GM21360 (cell line): Measurements from ENCODE around the gene OR2AG1.

Source experiments
- ATAC-seq: cut with Tn5 transposase; IDR thresholded peaks from one replicate; pipeline ENCODE4 v1.9.1; 2021; ENCODE audit warnings: mild to moderate bottlenecking, moderate library complexity; ENCODE audit not compliant: unreplicated experiment

The OR2AG1 gene, protein sequence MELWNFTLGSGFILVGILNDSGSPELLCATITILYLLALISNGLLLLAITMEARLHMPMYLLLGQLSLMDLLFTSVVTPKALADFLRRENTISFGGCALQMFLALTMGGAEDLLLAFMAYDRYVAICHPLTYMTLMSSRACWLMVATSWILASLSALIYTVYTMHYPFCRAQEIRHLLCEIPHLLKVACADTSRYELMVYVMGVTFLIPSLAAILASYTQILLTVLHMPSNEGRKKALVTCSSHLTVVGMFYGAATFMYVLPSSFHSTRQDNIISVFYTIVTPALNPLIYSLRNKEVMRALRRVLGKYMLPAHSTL

DNA sequence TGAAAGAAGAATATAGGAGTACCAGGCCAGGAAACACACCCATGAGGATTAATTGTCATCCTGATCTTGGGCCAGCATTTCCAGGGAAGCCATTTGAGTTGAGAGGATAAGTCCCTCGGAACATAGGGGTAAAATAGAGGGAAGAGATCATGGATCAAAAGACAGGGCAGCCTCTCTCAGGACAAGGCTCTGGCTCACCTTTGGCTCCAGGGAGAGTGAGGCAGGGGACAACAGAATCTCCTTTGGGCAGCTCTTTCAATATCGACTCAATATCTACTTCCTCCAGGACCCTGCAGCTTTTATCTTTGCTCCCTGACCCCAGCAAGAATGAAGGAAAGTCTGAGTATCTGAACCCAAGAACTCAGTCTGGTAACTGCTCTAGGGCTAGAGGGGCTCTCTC, at the start of gene OR2AG1:
TSS of gene OR2AG1 (plus strand) at position 301 of the 400 bp plus-strand sequence. CDS start 2,018 bp downstream, outside the sequence.
- ATAC-seq = no peak

- no peak for ATAC-seq
These were observed 49.2 kb upstream of the OR2AG1 start for GRCh38 chr11:6733326-6734275.

- ATAC-seq = no peak
These were observed 48.2 kb upstream of the OR2AG1 start for GRCh38 chr11:6734616-6735015.

- no peak for ATAC-seq
These were observed 47.5 kb upstream of the OR2AG1 start for GRCh38 chr11:6735306-6735705.

- no peak for ATAC-seq
These were observed 46.2 kb upstream of the OR2AG1 start for GRCh38 chr11:6736495-6737121.

GRCh38 chr11:6737872-6738466, 44.9 kb upstream of the OR2AG1 start:
- peak; percentile 81 for ATAC-seq

DNA sequence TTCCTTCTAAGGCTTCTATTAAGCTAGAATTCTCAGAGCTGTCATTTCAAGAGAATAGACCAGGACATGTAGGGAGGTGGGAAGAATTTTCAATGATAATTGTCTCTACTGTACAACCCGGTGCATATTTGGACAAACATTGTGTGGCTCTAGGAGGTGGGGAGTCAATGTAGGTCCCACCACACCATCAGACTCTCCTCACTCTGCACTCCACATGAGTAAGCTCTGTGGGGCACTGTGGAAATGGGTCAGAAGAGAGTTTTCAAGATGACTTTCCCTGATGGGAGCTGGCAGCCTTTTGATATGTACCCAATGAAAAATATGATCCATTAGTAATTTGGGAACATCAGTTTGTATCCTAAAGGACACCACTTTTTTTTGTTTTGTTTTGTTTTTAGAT, 44.2 kb upstream of the OR2AG1 start:
- no peak for ATAC-seq

DNA sequence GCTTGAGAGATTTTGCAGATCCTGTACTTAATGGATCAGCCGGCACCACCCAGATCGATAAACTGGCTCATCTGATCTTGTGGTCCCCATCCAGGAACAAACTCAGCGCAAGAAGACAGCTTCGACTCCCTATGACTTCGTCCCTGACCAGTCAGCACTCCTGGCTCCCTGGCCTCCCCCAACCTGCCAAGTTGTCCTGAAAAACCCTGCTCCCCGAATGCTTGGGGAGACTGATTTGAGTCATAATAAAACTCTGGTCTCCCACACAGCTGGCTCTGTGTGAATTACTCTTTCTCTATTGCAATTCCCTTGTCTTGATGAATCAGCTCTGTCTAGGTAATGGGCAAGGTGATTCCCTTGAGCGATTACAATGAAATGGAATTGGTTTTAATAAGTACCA, 40.6 kb upstream of the OR2AG1 start:
- no peak for ATAC-seq

- ATAC-seq = no peak
These were observed 37.8 kb upstream of the OR2AG1 start for GRCh38 chr11:6745018-6745417.

DNA sequence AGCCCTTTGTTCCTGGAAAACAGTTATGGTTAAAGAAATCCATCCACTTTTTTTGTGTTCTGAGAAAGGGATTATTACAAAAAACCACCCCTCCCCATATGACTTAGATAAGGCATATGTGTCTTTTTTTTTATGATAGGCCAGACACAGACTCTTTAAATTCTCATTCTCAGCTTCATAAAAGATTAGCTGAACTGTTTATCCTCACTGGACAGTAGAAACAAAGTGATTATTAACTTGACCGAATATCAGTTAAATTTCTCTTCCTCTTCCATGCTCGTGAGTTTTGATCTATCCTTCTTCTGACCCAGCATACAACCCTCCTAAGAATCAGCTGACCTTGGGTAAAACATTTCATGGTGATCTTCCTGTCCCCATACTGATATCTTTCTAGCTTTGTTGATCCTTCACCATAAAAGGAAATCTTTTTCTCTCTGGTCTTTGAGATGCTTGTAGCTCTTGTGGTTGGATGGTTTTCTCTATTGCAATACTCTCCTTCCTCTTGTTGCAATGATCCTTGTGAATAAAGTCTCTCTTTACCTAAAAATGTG, 37.3 kb upstream of the OR2AG1 start:
- peak; percentile 40 for ATAC-seq

DNA sequence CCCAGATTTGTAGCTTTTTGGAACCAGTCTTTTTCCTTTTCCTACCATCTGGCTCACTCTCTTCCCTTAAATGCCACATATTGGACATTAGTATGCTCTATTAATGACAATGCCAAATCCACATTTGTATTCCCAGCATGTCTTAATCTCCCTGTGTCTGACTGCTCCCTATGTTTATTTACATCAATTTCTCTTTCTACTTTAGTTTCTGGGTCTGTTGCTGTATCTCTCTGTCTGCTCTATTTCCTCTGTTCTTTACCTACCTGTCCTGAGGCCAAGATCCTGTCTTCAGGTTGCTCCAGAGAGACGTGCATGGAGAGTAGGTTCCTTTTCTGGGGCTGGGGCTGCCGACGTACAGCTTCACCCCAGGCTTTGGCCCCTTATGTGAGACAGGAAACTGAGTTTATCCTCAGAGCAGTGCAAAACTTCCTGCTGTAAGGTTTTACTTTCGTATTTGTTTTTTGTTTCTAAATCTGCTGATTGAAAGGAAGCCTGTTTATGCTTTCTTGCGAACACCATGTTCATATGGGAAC, 36.7 kb upstream of the OR2AG1 start:
- peak; percentile 81 for ATAC-seq

DNA sequence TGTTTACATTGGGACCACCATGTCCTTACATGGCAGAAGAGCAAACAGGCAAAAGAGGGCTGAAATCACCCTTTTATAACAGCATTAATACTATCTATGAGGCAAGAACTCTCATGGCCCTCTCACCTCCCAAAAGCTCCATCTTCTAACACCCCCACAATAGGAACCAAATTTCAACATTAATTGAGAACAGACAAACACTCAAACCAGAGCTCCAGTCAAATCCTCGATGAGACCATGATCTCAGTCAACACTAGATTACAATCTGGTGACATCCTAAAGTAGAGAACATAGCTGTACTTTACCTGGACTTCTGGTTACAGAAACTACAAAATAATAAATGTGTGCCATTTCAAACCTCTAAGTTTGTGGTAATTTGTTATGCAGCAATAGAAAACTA, 36.2 kb upstream of the OR2AG1 start:
- ATAC-seq = no peak

DNA sequence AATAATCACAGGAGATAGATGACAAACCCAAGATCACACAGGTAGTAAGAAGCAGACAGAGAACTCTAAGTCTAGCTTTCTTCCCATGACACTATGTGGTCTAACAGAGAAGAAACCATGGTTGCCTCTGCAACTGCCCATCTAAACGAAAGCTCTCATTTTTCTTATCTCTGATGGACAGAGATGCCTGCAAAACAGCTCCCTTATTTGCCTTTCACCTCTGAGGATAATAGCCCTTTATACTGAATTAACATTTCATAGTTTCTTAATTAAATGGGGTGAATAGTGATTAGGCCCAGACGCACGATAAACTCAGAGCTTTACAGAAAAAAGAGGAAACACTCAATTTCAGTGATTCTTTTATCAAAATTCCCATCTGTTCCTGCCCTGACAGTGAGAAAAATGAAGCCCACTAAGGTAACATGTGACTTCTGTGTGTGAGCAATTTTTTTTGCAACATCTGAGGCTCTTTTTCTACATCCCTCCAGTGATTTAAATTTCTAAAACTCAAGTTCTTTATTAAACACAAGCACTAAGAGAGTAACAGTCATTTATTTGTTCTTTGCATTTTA, 35.6 kb upstream of the OR2AG1 start:
- no peak for ATAC-seq

GRCh38 chr11:6755303-6755952, 27.4 kb upstream of the OR2AG1 start:
- no peak for ATAC-seq

DNA sequence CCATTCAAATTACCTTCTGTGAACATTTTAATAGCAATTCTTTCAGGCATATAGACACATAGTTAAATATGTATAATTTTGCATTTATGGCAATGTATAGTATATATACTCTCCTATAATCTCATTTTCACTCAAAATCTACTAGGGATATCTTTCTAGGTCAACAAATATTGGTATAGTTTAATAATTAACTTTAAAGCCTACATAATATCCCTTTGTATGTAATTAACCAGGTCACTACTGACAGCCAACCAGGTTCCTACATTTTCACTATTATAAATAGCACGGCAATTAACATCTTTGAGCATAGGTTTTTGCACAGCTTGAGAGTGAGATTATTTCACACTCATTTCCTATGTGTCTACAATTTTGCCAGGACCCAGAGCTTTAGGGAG, 26.9 kb upstream of the OR2AG1 start:
- ATAC-seq = no peak

DNA sequence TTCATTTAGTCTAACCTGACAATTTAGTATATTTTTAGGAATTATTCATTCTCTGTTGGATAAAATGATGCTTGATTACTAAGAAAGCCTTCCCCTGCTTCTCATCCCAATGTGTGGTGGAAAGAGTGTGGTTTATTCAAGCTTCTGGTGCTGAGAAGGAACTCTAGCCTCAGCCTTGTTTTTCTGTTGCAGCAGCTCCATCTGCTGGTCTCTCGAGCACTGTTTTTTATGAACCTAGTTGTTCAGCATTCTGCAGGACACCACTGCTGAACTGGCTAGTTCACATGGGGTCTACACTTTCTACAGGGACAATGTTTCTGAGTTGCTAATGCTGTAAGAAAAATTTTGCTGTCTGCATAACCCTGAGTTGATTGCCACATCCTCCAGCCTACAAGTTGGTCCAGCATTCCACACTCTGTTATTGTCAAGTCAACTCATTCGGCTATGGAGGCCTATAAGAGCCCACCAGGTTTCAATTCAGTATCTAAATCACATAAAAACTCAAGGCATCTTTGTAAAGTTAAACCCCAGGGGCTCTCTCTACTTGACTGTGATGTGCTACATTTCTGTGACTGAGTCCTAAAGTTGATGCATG, 25.4 kb upstream of the OR2AG1 start:
- peak; percentile 75 for ATAC-seq

DNA sequence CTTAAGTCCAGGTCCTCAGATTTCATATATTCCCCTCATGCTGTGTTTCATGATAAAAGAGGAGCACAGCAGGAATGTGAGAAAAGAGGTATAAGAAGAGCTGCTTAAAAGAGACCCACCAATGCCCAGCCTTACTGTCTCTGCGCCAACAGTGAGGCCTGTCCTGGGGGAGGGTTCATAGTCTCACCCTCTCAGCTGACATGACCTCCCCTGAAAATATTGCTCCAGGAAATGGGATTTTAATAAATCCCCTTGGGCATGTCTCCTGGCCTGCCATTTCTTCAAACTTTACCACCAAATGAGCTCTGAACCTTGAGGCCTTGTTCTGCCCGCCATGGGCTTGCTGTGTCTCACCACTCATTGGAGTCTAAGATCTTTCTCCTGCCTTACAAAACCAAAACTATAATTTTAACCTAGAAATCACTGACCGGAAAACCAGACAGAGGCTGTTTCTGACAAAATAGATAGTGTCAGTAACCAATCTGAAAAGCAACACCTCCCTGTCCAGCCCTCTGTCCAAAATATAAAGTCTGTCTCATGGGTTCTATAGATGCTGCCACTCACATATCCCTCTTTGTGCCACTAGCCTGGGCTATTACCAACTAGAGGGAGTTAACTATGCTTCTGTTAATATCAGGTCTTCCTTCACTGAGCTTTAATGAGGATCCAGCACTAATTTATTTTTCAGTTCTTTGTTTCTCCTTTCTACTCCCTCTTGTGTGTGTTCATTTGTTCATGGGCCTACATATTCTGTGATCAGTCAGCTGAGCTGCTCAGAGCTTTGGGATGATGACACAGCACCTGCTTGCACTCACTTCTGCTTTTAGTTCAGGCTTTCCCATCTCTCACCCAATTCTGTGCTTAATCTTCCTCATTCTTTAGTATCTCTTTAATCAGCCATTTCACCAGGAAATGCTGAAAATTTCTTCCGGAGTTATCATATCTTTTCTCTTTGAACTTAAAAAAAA, 10.6 kb upstream of the OR2AG1 start, which contains the start of gene OR2AG2:
TSS of gene OR2AG2 (minus strand) at position 51 of the 968 bp plus-strand sequence. CDS start 3,019 bp downstream, outside the sequence.
- ATAC-seq = peak; percentile 97

DNA sequence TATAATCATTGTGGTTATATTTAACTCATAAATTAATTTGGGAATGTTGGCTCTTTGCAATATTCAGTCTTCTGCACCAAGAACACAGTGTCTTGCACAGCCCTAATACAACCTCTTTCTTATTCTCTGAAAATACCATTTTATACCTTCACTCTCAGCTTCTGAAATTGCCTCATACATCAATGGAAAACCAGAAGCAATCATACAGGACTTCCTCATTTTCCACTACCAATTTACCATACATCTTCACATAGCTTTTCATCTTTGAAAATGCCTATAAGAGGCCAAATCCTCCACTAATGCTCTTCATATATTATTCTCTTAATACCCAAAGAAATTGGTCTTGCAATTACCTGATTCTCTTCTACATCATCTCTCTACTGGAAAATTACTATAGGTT, 4.3 kb upstream of the OR2AG1 start:
- ATAC-seq = no peak
